Measurements from ENCODE around the gene TBXAS1. TPM values are rescaled to one million over a fixed set of nuclear protein-coding genes. Genes with fewer than 3 reads are reported as not detected.

TBXAS1 gene
- total RNA-seq, 1 experiment from 2014 or later = 2.3 TPM

GRCh38 chr7:139917851-139918250 is 88.8 kb downstream of the TBXAS1 start (continued):
- no peak for TF ChIP-seq KAT7 (CRISPR knock-in tag; IDR thresholded peaks at IDR 0.05; ENCODE audit: borderline replicate concordance)

GRCh38 chr7:139918480-139918879 is 89.4 kb downstream of the TBXAS1 start:
- H3K27me3 Mint-ChIP-seq (ENCODE audit: low read depth) = no peaks in the 10 kb centered on the region
- H3K9me3 Mint-ChIP-seq = no peaks in the 10 kb centered on the region
- ATAC-seq = no peak
- CTCF ChIA-PET = interaction anchor here (0.9 kb wide), 1 partner anchor 165 kb away, joined by 3 read pairs; no protein-coding TSS in a partner anchor
- TF ChIP-seq HMGA2 (CRISPR knock-in tag; IDR thresholded peaks at IDR 0.05) (no peak), ZNF219 (CRISPR knock-in tag; IDR thresholded peaks at IDR 0.05; ENCODE audit: borderline replicate concordance) (no peak), EMX1 (CRISPR knock-in tag; IDR thresholded peaks at IDR 0.05) (no peak)
- TF ChIP-seq, protein P1, sequence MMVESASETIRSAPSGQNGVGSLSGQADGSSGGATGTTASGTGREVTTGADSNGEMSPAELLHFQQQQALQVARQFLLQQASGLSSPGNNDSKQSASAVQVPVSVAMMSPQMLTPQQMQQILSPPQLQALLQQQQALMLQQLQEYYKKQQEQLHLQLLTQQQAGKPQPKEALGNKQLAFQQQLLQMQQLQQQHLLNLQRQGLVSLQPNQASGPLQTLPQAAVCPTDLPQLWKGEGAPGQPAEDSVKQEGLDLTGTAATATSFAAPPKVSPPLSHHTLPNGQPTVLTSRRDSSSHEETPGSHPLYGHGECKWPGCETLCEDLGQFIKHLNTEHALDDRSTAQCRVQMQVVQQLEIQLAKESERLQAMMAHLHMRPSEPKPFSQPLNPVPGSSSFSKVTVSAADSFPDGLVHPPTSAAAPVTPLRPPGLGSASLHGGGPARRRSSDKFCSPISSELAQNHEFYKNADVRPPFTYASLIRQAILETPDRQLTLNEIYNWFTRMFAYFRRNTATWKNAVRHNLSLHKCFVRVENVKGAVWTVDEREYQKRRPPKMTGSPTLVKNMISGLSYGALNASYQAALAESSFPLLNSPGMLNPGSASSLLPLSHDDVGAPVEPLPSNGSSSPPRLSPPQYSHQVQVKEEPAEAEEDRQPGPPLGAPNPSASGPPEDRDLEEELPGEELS (CRISPR knock-in tag; IDR thresholded peaks at IDR 0.05) = no peak
- no peaks in the 10 kb centered on the region for H3K36me3 Mint-ChIP-seq
- no peak for DNase-seq (ENCODE audit: low spot score)
- POLR2A ChIA-PET = no interaction called here
- peaks cover 3% of the 10 kb centered on the region; the same call in 1 of the 2 replicates for H3K4me1 Mint-ChIP-seq
- H3K4me3 Mint-ChIP-seq = no peak overlapping the region
- no peak overlapping the region for H3K27ac Mint-ChIP-seq

DNA sequence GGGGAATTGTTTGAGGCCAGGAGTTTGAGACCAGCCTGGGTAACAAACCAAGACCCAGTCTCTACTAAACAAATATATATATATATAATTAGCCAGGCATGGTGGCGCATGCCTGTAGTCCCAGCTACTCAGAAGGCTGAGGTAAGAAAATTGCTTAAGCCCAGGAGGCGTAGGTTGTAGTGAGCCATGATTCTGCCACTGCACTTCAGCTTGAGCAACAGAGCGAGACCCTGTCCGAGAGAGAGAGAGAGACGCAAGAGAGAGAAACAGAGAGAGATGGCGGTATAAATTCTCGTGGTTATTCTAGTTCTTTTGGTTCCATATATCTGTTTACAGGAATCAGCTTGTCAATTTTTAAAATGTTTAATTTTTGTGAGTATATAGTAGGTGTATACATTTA is 94.0 kb downstream of the TBXAS1 start:
- POLR2A ChIA-PET = no interaction called here
- DNase-seq (ENCODE audit: low spot score) (no peak), ATAC-seq (no peak)
- CTCF ChIA-PET = no interaction called here
- Mint-ChIP-seq H3K4me1 (peaks cover 3% of the 10 kb centered on the region; the same call in 1 of the 2 replicates), H3K4me3 (no peak overlapping the region), H3K27ac (no peak overlapping the region), H3K27me3 (ENCODE audit: low read depth) (no peaks in the 10 kb centered on the region), H3K36me3 (no peaks in the 10 kb centered on the region), H3K9me3 (no peaks in the 10 kb centered on the region)
- no peak for TF ChIP-seq NFYB (CRISPR knock-in tag; conservative IDR thresholded peaks at IDR 0.05; ENCODE audit: low read depth)
- TF ChIP-seq, protein P2, sequence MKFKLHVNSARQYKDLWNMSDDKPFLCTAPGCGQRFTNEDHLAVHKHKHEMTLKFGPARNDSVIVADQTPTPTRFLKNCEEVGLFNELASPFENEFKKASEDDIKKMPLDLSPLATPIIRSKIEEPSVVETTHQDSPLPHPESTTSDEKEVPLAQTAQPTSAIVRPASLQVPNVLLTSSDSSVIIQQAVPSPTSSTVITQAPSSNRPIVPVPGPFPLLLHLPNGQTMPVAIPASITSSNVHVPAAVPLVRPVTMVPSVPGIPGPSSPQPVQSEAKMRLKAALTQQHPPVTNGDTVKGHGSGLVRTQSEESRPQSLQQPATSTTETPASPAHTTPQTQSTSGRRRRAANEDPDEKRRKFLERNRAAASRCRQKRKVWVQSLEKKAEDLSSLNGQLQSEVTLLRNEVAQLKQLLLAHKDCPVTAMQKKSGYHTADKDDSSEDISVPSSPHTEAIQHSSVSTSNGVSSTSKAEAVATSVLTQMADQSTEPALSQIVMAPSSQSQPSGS (CRISPR knock-in tag; IDR thresholded peaks at IDR 0.05; ENCODE audit: borderline replicate concordance, low read depth) = no peak
- no peak for TF ChIP-seq FOXK1 (CRISPR knock-in tag; IDR thresholded peaks at IDR 0.05)
- TF ChIP-seq SP1 (CRISPR knock-in tag; conservative IDR thresholded peaks at IDR 0.05) = no peak
- TF ChIP-seq NR3C1 (CRISPR knock-in tag; conservative IDR thresholded peaks at IDR 0.05; ENCODE audit: low read depth) = no peak
- TF ChIP-seq, protein P3, sequence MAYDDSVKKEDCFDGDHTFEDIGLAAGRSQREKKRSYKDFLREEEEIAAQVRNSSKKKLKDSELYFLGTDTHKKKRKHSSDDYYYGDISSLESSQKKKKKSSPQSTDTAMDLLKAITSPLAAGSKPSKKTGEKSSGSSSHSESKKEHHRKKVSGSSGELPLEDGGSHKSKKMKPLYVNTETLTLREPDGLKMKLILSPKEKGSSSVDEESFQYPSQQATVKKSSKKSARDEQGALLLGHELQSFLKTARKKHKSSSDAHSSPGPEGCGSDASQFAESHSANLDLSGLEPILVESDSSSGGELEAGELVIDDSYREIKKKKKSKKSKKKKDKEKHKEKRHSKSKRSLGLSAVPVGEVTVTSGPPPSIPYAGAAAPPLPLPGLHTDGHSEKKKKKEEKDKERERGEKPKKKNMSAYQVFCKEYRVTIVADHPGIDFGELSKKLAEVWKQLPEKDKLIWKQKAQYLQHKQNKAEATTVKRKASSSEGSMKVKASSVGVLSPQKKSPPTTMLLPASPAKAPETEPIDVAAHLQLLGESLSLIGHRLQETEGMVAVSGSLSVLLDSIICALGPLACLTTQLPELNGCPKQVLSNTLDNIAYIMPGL (CRISPR knock-in tag; IDR thresholded peaks at IDR 0.05) = no peak
- TF ChIP-seq, protein P4, sequence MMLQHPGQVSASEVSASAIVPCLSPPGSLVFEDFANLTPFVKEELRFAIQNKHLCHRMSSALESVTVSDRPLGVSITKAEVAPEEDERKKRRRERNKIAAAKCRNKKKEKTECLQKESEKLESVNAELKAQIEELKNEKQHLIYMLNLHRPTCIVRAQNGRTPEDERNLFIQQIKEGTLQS (CRISPR knock-in tag; conservative IDR thresholded peaks at IDR 0.05) = no peak
- TF ChIP-seq, protein P5, sequence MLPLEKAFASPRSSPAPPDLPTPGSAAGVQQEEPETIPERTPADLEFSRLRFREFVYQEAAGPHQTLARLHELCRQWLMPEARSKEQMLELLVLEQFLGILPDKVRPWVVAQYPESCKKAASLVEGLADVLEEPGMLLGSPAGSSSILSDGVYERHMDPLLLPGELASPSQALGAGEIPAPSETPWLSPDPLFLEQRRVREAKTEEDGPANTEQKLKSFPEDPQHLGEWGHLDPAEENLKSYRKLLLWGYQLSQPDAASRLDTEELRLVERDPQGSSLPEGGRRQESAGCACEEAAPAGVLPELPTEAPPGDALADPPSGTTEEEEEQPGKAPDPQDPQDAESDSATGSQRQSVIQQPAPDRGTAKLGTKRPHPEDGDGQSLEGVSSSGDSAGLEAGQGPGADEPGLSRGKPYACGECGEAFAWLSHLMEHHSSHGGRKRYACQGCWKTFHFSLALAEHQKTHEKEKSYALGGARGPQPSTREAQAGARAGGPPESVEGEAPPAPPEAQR (CRISPR knock-in tag; IDR thresholded peaks at IDR 0.05) = no peak
- TF ChIP-seq CREB1 (CRISPR knock-in tag; IDR thresholded peaks at IDR 0.05) = no peak
- TF ChIP-seq, protein P6, sequence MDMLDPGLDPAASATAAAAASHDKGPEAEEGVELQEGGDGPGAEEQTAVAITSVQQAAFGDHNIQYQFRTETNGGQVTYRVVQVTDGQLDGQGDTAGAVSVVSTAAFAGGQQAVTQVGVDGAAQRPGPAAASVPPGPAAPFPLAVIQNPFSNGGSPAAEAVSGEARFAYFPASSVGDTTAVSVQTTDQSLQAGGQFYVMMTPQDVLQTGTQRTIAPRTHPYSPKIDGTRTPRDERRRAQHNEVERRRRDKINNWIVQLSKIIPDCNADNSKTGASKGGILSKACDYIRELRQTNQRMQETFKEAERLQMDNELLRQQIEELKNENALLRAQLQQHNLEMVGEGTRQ (CRISPR knock-in tag; IDR thresholded peaks at IDR 0.05) = no peak
- no peak for TF ChIP-seq AR (CRISPR knock-in tag; IDR thresholded peaks at IDR 0.05)
- no peak for TF ChIP-seq RORB (CRISPR knock-in tag; IDR thresholded peaks at IDR 0.05)
- TF ChIP-seq SMAD3 (CRISPR knock-in tag; IDR thresholded peaks at IDR 0.05; ENCODE audit: borderline replicate concordance) = no peak
- TF ChIP-seq ZMAT4 (CRISPR knock-in tag; IDR thresholded peaks at IDR 0.05) = no peak
- TF ChIP-seq, protein P7, sequence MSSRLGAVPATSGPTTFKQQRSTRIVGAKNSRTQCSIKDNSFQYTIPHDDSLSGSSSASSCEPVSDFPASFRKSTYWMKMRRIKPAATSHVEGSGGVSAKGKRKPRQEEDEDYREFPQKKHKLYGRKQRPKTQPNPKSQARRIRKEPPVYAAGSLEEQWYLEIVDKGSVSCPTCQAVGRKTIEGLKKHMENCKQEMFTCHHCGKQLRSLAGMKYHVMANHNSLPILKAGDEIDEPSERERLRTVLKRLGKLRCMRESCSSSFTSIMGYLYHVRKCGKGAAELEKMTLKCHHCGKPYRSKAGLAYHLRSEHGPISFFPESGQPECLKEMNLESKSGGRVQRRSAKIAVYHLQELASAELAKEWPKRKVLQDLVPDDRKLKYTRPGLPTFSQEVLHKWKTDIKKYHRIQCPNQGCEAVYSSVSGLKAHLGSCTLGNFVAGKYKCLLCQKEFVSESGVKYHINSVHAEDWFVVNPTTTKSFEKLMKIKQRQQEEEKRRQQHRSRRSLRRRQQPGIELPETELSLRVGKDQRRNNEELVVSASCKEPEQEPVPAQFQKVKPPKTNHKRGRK (CRISPR knock-in tag; IDR thresholded peaks at IDR 0.05; ENCODE audit: borderline replicate concordance) = no peak
- no peak for TF ChIP-seq ZNF219 (CRISPR knock-in tag; IDR thresholded peaks at IDR 0.05; ENCODE audit: borderline replicate concordance)
- TF ChIP-seq FOXP1 (CRISPR knock-in tag; IDR thresholded peaks at IDR 0.05; ENCODE audit: borderline replicate concordance) = no peak

All from WTC11 (cell line).